ENCODE data around the gene DNM3. TPM values are rescaled to one million over a fixed set of nuclear protein-coding genes. Genes with fewer than 3 reads are reported as not detected.

The DNM3 gene
- polyA plus RNA-seq, 3 donors = 0.15 TPM; not detected in 2

- H3K36me3 Mint-ChIP-seq = no peaks in the 10 kb centered on the region
- TF ChIP-seq, protein P1, sequence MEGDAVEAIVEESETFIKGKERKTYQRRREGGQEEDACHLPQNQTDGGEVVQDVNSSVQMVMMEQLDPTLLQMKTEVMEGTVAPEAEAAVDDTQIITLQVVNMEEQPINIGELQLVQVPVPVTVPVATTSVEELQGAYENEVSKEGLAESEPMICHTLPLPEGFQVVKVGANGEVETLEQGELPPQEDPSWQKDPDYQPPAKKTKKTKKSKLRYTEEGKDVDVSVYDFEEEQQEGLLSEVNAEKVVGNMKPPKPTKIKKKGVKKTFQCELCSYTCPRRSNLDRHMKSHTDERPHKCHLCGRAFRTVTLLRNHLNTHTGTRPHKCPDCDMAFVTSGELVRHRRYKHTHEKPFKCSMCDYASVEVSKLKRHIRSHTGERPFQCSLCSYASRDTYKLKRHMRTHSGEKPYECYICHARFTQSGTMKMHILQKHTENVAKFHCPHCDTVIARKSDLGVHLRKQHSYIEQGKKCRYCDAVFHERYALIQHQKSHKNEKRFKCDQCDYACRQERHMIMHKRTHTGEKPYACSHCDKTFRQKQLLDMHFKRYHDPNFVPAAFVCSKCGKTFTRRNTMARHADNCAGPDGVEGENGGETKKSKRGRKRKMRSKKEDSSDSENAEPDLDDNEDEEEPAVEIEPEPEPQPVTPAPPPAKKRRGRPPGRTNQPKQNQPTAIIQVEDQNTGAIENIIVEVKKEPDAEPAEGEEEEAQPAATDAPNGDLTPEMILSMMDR (IDR thresholded peaks at IDR 0.05) = no peak
- WGBS (ENCODE audit: insufficient coverage) = no CpG with 5 or more reads among the region's 1 CpG
- Histone ChIP-seq H4K20me1 (ENCODE audit: insufficient read depth, low read length) (no peaks in the 10 kb centered on the region), H3K9ac (ENCODE audit: insufficient read depth, low read length, poor library complexity, severe bottlenecking) (no peak overlapping the region), H3K4me2 (replicated peaks; ENCODE audit: extremely low read depth, low read length, poor library complexity, severe bottlenecking) (no peak overlapping the region), H3K27me3 (ENCODE audit: control insufficient read depth in 2 of 2, insufficient read depth in 2 of 2, low read length in 2 of 2) (no peaks in the 10 kb centered on the region), H2AFZ (ENCODE audit: insufficient read depth, low read depth, low read length, poor library complexity, severe bottlenecking) (no peak overlapping the region), H3K4me1 (ENCODE audit: control insufficient read depth in 1 of 2, insufficient read depth in 2 of 2, low read length in 2 of 2) (no peaks in the 10 kb centered on the region), H3K4me3 (replicated peaks in 1 of 3; ENCODE audit: low read depth in 2 of 3, low read length in 3 of 3) (no peak overlapping the region), H3K79me2 (ENCODE audit: insufficient read depth, low read length) (no peaks in the 10 kb centered on the region), H3K27ac (ENCODE audit: low read depth in 1 of 2, low read length in 2 of 2) (no peak overlapping the region), H3K36me3 (replicated peaks in 1 of 2; ENCODE audit: control insufficient read depth in 1 of 2, insufficient read depth in 2 of 2, low read length in 2 of 2) (no peaks in the 10 kb centered on the region), H3K9me3 (replicated peaks in 1 of 2; ENCODE audit: control insufficient read depth in 1 of 2, insufficient read depth in 1 of 2, low read length in 2 of 2) (no peaks in the 10 kb centered on the region)
- peaks cover 0 to 1% (median 0%) of the 10 kb centered on the region in 3 donors for H3K27me3 Mint-ChIP-seq (ENCODE audit: low read depth in 3 of 3)
- DNase-seq = no peak
- intact Hi-C loops (cut with micrococcal nuclease) = no loop called here
- no peaks in the 10 kb centered on the region for H3K9me3 Mint-ChIP-seq
- H3K27ac Mint-ChIP-seq = no peak overlapping the region
- no peaks in the 10 kb centered on the region for H3K4me1 Mint-ChIP-seq
- no peak overlapping the region for H3K4me3 Mint-ChIP-seq
These were observed 567.7 kb downstream of the DNM3 start for GRCh38 chr1:172408958-172409357.

- no peak overlapping the region for H3K27ac Mint-ChIP-seq
- Histone ChIP-seq H3K79me2 (ENCODE audit: insufficient read depth, low read length) (no peaks in the 10 kb centered on the region), H2AFZ (ENCODE audit: insufficient read depth, low read depth, low read length, poor library complexity, severe bottlenecking) (no peak overlapping the region), H3K9me3 (replicated peaks in 1 of 2; ENCODE audit: control insufficient read depth in 1 of 2, insufficient read depth in 1 of 2, low read length in 2 of 2) (no peaks in the 10 kb centered on the region), H3K27me3 (ENCODE audit: control insufficient read depth in 2 of 2, insufficient read depth in 2 of 2, low read length in 2 of 2) (no peaks in the 10 kb centered on the region), H3K4me2 (replicated peaks; ENCODE audit: extremely low read depth, low read length, poor library complexity, severe bottlenecking) (no peak overlapping the region), H3K9ac (ENCODE audit: insufficient read depth, low read length, poor library complexity, severe bottlenecking) (no peak overlapping the region), H3K27ac (ENCODE audit: low read depth in 1 of 2, low read length in 2 of 2) (no peak overlapping the region), H3K4me1 (ENCODE audit: control insufficient read depth in 1 of 2, insufficient read depth in 2 of 2, low read length in 2 of 2) (no peaks in the 10 kb centered on the region), H3K36me3 (replicated peaks in 1 of 2; ENCODE audit: control insufficient read depth in 1 of 2, insufficient read depth in 2 of 2, low read length in 2 of 2) (no peaks in the 10 kb centered on the region), H4K20me1 (ENCODE audit: insufficient read depth, low read length) (no peaks in the 10 kb centered on the region), H3K4me3 (replicated peaks in 1 of 3; ENCODE audit: low read depth in 2 of 3, low read length in 3 of 3) (no peak overlapping the region)
- H3K36me3 Mint-ChIP-seq = no peaks in the 10 kb centered on the region
- TF ChIP-seq, protein P1 (IDR thresholded peaks at IDR 0.05) = no peak
- intact Hi-C loops (cut with micrococcal nuclease) = no loop called here
- H3K4me1 Mint-ChIP-seq = no peaks in the 10 kb centered on the region
- peaks cover 0 to 1% (median 0%) of the 10 kb centered on the region in 3 donors for H3K27me3 Mint-ChIP-seq (ENCODE audit: low read depth in 3 of 3)
- H3K9me3 Mint-ChIP-seq = no peaks in the 10 kb centered on the region
- WGBS (ENCODE audit: insufficient coverage) = no CpG with 5 or more reads among the region's 1 CpG
- no peak for DNase-seq
- H3K4me3 Mint-ChIP-seq = no peak overlapping the region
These were observed 568.7 kb downstream of the DNM3 start for GRCh38 chr1:172410027-172410426.
